Kasumi-1 (cell line): ENCODE data around the gene LDHD.

ENCODE experiments used
- DNase-seq, 2 experiments: peaks; one replicate each; lab custom pipeline; 2025; lab: John Stamatoyannopoulos, UW

LDHD gene

GRCh38 chr16:75062135-75062975 lies 54.2 kb downstream of the LDHD start:
- no peak for DNase-seq
